ENCODE results near the gene PIP5KL1. TPM values are rescaled to one million over a fixed set of nuclear protein-coding genes. Genes with fewer than 3 reads are reported as not detected.

PIP5KL1 gene
- polyA plus RNA-seq, 1 donor from 2014 or later: 3.4 TPM

DNA sequence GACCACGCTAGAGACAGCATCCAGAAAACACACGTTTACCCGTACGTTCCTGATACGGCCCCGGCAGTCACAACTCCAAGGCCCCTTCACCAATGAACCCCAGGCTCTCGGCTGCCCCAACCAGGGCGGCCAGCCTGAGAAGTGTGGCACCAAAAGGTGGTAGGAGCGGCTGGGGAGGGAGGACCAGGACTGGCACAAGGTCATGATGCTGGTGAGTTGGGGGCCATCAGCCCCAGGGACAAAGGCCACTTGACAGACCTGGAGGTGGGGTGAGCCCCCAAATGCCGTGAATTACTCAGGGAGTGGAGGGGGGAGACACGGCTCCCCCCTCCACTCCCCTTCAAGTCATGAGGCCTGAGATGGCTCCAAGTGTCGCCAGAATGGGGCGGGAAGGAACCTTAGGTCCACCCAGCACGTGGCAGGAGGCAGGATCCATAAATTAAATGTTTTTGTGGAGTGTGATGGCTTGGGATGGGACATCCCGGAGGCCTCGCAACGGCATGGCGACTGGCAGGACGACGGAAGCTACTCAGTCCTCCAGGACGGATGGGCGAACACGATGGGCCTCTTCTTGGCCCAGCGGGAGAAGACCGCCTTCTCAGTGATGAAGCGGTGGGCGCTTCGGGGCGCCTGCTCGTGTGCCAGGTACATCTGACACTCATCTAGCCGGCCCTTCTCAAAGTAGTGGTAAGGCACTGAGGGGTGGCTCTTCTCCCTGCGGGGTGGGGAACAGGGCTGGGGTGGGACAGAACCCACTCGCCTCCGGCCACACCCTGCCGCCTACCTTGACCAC lies 22.5 kb downstream of the PIP5KL1 start:
- Histone ChIP-seq H3K36me3 (ENCODE audit: insufficient read depth, low read length) (no peaks in the 10 kb centered on the region), H3K79me2 (replicated peaks; ENCODE audit: insufficient read depth, low read length) (no peaks in the 10 kb centered on the region), H2AFZ (ENCODE audit: low read depth, low read length) (no peak overlapping the region), H3F3A (ENCODE audit: insufficient read depth, low read length, poor library complexity, severe bottlenecking) (no peaks in the 10 kb centered on the region), H3K9me3 (ENCODE audit: low read length) (no peaks in the 10 kb centered on the region), H3K27me3 (ENCODE audit: insufficient read depth, low read depth, low read length) (no peaks in the 10 kb centered on the region), H3K9me2 (ENCODE audit: insufficient read depth, low read length) (no peaks in the 10 kb centered on the region), H4K20me1 (ENCODE audit: insufficient read depth) (no peaks in the 10 kb centered on the region), H3K4me2 (ENCODE audit: low read length) (no peak overlapping the region), H3K9ac (ENCODE audit: low read length) (no peak overlapping the region), H3K27ac (ENCODE audit: low read length) (no peak overlapping the region), H3K4me3 (ENCODE audit: low read length) (no peak overlapping the region)
- TF ChIP-seq EZH2 (IDR thresholded peaks at IDR 0.05; ENCODE audit: borderline replicate concordance, insufficient read depth, low read length, poor library complexity, severe bottlenecking): no peak
- TF ChIP-seq EP300 (conservative IDR thresholded peaks at IDR 0.05; ENCODE audit: poor library complexity, severe bottlenecking): no peak
- TF ChIP-seq SMC3 (conservative IDR thresholded peaks at IDR 0.05; ENCODE audit: poor library complexity): no peak
- no peak for TF ChIP-seq POLR2AphosphoS5 (IDR thresholded peaks at IDR 0.05)
- no peak for TF ChIP-seq TAF1 (IDR thresholded peaks at IDR 0.05; ENCODE audit: low read depth)
- TF ChIP-seq, protein P1, sequence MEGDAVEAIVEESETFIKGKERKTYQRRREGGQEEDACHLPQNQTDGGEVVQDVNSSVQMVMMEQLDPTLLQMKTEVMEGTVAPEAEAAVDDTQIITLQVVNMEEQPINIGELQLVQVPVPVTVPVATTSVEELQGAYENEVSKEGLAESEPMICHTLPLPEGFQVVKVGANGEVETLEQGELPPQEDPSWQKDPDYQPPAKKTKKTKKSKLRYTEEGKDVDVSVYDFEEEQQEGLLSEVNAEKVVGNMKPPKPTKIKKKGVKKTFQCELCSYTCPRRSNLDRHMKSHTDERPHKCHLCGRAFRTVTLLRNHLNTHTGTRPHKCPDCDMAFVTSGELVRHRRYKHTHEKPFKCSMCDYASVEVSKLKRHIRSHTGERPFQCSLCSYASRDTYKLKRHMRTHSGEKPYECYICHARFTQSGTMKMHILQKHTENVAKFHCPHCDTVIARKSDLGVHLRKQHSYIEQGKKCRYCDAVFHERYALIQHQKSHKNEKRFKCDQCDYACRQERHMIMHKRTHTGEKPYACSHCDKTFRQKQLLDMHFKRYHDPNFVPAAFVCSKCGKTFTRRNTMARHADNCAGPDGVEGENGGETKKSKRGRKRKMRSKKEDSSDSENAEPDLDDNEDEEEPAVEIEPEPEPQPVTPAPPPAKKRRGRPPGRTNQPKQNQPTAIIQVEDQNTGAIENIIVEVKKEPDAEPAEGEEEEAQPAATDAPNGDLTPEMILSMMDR (IDR thresholded peaks at IDR 0.05; ENCODE audit: poor library complexity, severe bottlenecking): no peak
- TF ChIP-seq MXI1 (conservative IDR thresholded peaks at IDR 0.05; ENCODE audit: poor library complexity, severe bottlenecking): no peak
- TF ChIP-seq, protein P2, sequence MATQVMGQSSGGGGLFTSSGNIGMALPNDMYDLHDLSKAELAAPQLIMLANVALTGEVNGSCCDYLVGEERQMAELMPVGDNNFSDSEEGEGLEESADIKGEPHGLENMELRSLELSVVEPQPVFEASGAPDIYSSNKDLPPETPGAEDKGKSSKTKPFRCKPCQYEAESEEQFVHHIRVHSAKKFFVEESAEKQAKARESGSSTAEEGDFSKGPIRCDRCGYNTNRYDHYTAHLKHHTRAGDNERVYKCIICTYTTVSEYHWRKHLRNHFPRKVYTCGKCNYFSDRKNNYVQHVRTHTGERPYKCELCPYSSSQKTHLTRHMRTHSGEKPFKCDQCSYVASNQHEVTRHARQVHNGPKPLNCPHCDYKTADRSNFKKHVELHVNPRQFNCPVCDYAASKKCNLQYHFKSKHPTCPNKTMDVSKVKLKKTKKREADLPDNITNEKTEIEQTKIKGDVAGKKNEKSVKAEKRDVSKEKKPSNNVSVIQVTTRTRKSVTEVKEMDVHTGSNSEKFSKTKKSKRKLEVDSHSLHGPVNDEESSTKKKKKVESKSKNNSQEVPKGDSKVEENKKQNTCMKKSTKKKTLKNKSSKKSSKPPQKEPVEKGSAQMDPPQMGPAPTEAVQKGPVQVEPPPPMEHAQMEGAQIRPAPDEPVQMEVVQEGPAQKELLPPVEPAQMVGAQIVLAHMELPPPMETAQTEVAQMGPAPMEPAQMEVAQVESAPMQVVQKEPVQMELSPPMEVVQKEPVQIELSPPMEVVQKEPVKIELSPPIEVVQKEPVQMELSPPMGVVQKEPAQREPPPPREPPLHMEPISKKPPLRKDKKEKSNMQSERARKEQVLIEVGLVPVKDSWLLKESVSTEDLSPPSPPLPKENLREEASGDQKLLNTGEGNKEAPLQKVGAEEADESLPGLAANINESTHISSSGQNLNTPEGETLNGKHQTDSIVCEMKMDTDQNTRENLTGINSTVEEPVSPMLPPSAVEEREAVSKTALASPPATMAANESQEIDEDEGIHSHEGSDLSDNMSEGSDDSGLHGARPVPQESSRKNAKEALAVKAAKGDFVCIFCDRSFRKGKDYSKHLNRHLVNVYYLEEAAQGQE (IDR thresholded peaks at IDR 0.05; ENCODE audit: borderline replicate concordance): no peak
- no peak for TF ChIP-seq RAD21 (conservative IDR thresholded peaks at IDR 0.05)

DNA sequence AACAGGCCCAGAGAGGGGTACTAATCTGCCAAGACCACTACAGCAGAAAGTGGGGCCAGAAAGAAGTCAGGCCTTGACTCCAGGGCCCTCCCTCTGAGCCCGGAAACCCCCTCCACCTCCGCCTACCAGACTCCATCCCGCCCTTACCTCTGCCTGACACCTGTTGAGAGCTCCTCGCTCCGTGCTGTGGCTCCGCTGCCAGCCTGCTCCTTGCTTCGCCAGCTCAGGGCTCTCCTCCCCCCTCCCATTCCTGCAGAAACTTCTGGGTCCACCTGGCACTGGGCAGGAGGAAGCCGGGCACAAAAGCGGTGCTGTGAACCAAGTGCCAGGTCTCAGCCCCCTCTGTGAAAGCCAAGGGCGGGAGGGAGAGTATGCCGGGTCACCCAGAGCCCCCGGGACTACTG lies 24.8 kb downstream of the PIP5KL1 start:
- H3K9me2 ChIP-seq (ENCODE audit: insufficient read depth, low read length): no peaks in the 10 kb centered on the region
- no peak overlapping the region for H3K4me2 ChIP-seq (ENCODE audit: low read length)
- no peaks in the 10 kb centered on the region for H3K79me2 ChIP-seq (replicated peaks; ENCODE audit: insufficient read depth, low read length)
- no peaks in the 10 kb centered on the region for H3K27me3 ChIP-seq (ENCODE audit: insufficient read depth, low read depth, low read length)
- no peak overlapping the region for H3K4me3 ChIP-seq (ENCODE audit: low read length)
- H2AFZ ChIP-seq (ENCODE audit: low read depth, low read length): no peak overlapping the region
- H4K20me1 ChIP-seq (ENCODE audit: insufficient read depth): no peaks in the 10 kb centered on the region
- H3F3A ChIP-seq (ENCODE audit: insufficient read depth, low read length, poor library complexity, severe bottlenecking): no peaks in the 10 kb centered on the region
- H3K27ac ChIP-seq (ENCODE audit: low read length): no peak overlapping the region
- no peak overlapping the region for H3K9ac ChIP-seq (ENCODE audit: low read length)
- no peaks in the 10 kb centered on the region for H3K9me3 ChIP-seq (ENCODE audit: low read length)
- H3K36me3 ChIP-seq (ENCODE audit: insufficient read depth, low read length): no peaks in the 10 kb centered on the region
- TF ChIP-seq POLR2AphosphoS5 (IDR thresholded peaks at IDR 0.05) (no peak), EZH2 (IDR thresholded peaks at IDR 0.05; ENCODE audit: borderline replicate concordance, insufficient read depth, low read length, poor library complexity, severe bottlenecking) (no peak), TAF1 (IDR thresholded peaks at IDR 0.05; ENCODE audit: low read depth) (no peak), EP300 (conservative IDR thresholded peaks at IDR 0.05; ENCODE audit: poor library complexity, severe bottlenecking) (no peak)
- TF ChIP-seq, protein P1 (IDR thresholded peaks at IDR 0.05; ENCODE audit: poor library complexity, severe bottlenecking): no peak
- TF ChIP-seq, protein P2 (IDR thresholded peaks at IDR 0.05; ENCODE audit: borderline replicate concordance): no peak

Measured in neural cell (in vitro differentiated cells).